GM12865 (cell line): ENCODE measurements around the gene TNNT2.
A peak's percentile ranks its signal among the peaks of the same experiment; 100 is the strongest.

Experiments used
- DNase-seq: peaks from one replicate; pipeline ENCODE4 v3.0.0; 2010; ENCODE audit warnings: low read depth
- H3K4me3 ChIP-seq: 2 replicates; pipeline ENCODE4 v1.5.1; 2011; ENCODE audit warnings: mild to moderate bottlenecking, low read depth, low read length, control low read depth
- CTCF ChIP-seq: IDR thresholded peaks from 2 replicates; pipeline ENCODE4 v1.5.1; 2011; ENCODE audit warnings: low read length, control low read depth, low read depth, inconsistent platforms; ENCODE audit not compliant: insufficient read depth; ENCODE audit errors: missing control alignments

Gene TNNT2

GRCh38 chr1:201317551-201317950 is 59.9 kb downstream of the TNNT2 start:
- no peak for DNase-seq
- H3K4me3 ChIP-seq, result no peak overlapping the region
- no peak for TF ChIP-seq CTCF

GRCh38 chr1:201316556-201316955 is 60.9 kb downstream of the TNNT2 start:
- TF ChIP-seq CTCF, result no peak
- no peak overlapping the region for H3K4me3 ChIP-seq
- DNase-seq, result no peak

- no peak for TF ChIP-seq CTCF
- DNase-seq, result no peak
- no peak overlapping the region for H3K4me3 ChIP-seq
Measured at GRCh38 chr1:201313086-201313485, 64.4 kb downstream of the TNNT2 start.

GRCh38 chr1:201312298-201312697 is 65.2 kb downstream of the TNNT2 start:
- TF ChIP-seq CTCF, result no peak
- no peak overlapping the region for H3K4me3 ChIP-seq
- no peak for DNase-seq

- no peak overlapping the region for H3K4me3 ChIP-seq
- DNase-seq, result peak; percentile 48
- TF ChIP-seq CTCF, result no peak
Measured at GRCh38 chr1:201311356-201312011, 66.0 kb downstream of the TNNT2 start.

- no peak for TF ChIP-seq CTCF
- no peak overlapping the region for H3K4me3 ChIP-seq
- no peak for DNase-seq
Measured at GRCh38 chr1:201310986-201311355, 66.5 kb downstream of the TNNT2 start.
